SIG-M5 treated with dmso at 0.1 percent for 504 hours (cell line): ENCODE data around the gene CDH23.

ENCODE experiments used
- DNase-seq: peaks from one replicate; lab custom pipeline; 2025; ENCODE audit not compliant: unreplicated experiment; lab: John Stamatoyannopoulos, UW

The CDH23 gene

DNA sequence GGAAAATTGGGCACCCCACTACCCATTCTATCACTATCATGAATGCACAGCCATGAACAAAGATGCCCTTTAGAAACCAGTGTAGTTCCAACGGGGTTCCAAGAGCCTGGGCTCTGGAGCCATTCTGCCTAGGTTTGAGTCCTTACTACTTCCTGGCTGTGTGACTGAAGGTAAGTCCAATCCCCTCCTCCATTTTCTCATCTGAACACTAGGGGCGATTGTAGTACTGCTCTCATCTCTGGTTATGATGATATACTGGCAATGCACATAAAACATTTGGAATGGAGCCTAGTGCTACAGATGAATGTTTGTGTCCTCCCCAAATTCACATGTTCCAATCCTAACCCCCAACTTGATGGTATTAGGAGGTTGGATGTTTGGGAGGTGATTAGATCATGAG is 28.1 kb upstream of the CDH23 start:
- DNase-seq = peak; percentile 14

DNA sequence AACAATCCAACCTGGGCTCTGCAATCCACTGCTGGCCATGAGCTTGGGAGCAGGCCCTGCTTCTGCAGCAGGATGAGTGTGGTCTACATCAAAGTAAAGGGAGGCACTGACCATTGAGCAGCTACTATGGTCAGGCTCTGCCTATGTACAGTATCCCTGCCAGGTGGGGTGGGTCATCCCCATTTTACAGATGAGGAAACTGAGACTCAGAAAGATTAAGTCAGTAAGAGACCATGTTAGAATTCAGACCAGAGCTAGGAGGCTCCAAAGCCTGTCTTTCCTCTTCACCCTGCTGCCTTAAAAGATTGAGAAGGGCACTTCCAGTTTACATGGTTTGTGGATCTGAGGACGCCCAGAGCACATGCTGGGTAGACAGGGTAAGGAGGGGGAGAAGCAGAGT is 27.1 kb upstream of the CDH23 start:
- DNase-seq = no peak

DNA sequence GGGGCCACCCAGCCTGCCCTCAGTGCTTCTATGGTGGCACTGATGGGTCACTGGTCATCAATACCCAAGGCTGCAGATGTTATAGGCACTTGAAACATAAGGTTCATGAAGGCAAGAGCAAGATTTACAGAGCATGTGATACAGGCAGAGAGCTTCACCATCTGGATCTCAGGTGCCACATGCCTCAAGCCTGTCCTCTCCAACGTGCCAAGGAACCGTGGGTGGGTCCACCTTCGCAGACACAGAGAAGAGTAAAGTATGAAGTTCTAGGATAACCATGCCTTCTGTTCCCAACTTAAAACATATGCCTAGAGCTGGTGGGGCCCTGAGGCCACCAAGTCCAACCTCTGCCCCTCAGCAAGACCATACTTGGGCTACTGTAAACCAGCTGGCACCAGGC is 26.7 kb upstream of the CDH23 start:
- DNase-seq = no peak

DNA sequence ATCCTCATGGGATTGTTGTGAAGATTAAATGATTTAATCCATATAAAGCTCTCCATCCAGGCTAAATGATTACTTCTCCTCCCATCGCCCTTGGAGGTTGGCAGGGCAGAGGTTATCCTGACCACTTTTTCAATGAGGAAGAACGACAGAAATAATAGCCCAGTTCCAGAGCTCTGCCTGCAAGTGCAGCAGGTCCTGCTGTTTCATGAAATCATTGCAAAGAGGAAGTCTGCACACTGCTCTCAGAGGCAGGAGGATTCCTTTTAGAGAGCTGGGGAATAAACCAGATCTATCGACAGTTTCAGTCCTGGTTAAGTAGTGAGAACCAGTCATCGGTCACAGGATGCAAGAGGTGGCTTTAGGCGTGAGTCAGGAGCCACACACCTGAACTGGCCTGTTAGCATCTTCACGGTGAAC is 25.0 kb upstream of the CDH23 start:
- DNase-seq = peak; percentile 67

DNA sequence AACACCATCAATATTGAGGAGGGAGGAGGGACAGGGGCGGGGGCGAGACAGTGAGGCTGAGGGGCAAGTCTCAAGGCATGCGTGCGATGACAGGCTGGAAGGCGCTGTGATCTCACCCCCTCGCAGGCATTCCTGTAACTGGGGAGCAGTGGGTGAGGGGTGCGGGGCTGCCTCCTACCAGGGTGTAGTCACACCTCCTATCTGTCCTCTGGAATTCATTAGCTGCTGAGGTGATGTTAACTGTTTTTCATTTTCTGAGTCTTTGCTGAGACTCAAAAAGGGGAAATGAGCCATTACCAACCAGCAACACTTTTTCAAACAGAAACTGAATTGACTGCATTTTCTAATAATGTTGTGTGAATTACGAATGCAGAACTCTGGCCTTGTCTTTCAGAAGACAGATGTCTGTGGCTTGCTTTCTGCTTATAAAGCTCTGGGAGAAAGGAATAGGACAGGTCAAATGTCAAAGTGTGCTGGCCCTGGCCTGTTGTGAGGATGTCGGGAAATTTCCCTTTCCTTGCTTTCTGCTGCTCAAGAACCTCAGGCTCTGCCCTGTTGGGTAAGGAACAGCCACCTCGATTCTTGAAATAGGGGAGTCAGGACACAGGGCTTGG is 23.7 kb upstream of the CDH23 start:
- peak; percentile 52 for DNase-seq

DNA sequence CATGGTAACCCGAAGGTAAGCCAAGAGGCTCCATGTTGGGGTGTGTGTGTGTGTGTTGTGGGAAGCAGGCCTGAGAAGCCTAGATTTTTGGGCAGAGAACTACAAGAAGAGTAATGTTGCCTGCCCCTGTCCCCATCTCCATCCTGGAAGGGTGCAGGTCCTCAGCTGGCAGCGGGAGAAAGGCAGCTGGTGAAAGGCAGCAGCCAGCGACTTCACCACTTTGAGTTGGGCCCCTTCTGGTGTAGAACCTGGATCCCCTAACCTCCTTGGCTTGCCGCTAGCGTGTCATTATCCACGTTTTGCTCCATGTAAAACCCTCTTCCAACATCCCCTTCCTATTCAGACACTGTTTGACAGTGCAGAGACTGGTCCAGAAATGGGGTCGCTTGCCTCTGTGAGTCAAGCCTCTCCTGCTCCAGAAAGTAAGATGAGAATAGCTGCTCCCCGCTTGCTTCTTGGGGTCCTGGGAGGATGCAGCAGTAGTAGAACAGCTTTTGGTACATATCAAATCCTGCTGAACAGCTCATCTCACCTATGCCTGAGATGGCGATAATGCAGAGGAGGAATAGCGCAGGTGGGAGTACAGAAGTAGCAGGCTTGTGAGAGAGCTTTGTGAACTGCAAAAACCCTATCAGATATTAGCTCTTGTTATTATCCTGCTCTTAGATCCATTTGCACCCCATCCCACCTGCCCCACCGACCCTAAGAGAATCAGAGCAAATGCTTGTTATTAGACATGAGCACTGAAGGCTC is 22.1 kb upstream of the CDH23 start:
- no peak for DNase-seq

DNA sequence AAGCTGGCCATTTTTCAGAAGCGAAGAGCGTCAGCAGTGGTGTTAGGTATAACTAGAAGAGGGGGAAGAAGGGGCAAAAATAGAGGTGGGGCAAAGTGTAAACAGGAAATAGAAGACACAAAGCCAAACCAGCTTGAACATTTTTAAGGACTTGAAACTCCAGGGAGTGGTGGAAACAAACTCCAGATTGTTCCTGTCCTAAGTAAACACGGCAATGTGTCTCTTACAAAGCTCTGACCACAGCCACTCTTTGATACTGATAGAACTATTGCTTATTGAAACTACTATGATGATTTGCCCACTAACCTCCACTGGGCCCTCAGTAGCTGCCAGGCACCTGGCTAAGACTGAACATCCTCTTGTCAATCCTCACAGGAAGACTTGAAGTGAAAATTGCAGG is 20.8 kb upstream of the CDH23 start:
- no peak for DNase-seq

DNA sequence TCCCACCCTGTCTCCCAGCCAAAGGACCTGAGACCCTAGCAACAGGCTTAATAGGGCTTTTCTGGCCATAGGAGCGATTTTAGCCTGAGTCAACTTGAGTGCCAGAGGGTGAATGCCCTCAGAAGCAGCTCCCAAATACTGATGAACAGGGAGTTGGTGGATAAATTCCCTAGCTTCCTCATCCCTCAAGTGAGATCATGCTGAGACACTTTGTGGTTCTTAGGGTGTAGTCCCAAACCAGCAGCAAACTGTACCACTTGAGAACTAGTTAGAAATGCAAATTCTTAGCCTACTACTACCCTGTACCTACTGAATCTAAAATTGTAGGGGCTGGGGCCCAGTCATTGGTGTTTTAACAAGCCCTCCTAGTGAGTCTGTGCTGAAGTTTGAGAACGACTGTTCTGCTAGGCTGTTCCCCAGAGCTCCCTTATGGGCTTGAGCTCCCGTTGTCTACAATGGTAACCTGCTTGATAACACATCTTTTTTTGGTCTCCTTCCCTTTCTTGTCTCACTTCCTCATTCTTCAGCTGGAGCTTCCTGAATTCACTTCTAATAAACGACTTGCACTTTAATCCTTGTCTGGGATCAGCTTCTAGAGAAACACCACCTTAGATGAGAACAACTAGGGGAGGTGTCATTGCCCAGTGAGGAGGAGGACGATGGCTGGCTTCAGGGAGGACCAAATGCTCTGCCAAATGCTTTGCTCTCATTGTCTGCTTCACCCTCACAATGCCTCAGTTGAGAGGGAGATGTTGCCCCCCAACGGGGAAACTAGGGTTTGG is 18.2 kb upstream of the CDH23 start:
- DNase-seq = peak; percentile 82

DNA sequence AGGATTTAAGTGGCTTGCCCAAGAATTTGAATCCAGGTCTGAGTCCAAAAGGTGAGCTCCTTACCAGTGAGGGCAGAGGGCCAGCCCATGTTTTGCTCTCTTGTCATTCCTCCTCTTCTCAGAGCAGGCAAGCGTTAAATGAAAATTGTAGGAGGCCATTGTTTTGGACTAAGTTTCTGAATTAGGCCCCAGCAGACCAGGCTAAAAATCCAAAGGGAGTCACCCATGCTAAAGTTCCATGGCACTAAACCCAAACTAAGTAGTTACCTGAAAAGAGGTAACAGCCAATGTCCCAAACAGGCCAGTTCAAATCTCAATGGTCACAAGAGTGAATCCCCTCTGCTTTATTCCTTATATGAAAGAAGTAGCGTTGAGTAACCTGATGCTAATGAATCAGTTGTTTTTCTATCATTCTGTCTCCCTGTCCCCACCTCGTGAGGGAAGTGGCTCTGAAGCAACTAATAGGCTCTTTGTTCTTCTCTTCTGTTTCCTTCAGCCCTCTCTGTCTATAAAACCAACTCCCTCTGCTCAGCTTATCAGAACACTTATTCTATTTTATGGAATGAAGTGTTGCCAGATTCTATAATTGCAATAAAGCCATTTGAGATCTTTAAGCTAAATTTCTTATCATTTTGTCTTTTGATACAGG is 17.5 kb upstream of the CDH23 start:
- DNase-seq = no peak

DNA sequence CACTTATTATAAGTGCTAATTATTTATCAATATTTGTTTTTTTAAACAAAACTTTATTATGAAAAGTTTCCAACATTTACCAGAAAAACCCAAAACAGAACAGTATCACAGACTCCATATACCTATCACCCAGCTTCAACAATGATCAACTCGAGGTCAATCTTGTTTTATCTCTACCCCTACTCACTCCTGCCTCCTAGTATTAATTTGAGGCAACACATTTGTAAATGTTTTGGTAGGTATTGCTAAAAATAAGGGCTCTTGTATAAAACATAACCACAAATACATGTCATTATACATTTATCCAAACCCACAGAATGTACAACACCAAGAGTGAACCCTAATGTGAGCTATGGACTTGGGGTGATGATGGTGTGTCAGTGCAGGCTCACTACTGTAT is 15.9 kb upstream of the CDH23 start:
- no peak for DNase-seq

DNA sequence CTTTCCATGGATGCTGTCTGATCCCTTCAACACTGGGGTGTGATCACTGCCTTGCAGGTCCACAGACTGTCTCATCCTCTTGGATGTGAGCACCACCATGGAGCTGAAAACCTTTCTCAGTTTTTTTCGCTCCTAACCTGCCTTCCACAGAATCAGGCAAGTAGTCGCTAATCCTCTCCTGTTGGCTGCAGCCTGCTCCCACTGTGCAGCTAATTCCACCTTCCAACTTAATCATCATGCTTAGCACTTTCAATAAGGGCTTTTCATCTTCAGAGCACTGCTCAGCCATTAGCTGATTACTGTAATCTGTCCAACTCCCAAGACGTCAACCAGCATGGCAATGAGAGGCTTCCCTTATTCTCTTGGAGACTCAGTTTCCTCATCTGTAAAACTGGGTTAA is 15.1 kb upstream of the CDH23 start:
- DNase-seq = no peak

DNA sequence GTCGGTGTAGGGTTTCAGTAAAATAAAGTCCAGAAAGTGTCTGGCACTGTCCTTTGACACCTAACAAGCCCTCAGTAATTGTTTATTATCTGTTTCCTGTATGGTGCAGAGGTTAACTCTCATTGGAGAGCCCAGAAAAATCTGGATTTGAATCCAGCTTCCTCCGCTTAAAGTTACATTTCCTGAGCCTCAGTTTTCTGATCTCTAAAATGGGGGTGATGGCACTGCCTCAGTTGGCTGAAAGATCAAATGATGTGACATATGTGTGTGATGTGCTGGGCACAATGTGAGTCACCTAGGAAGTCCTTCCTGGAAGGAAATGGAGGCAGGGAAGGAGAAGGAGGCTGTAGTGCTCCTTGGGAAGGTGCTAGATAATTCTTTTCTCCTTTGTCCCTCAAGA is 14.7 kb upstream of the CDH23 start:
- DNase-seq = no peak

DNA sequence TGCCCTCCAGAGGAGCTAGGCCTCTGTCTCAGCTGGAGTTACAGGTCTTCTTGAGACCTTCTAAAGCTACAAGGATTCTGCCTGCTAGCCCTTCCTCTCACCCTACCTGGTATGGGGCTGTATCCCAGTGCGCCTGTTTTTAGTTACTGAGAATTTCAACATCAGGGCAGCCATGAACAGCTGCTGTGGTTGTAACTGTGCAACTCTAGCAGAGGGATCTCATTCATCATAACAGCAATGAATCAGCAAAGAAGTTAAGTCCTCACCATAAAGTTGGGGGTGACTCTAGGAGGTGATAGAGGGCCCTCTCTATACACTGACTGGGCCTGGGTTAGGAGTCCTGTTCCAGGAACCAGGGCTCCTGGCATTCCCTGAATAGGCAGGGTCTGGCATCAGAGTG is 14.0 kb upstream of the CDH23 start:
- DNase-seq = peak; percentile 77

DNA sequence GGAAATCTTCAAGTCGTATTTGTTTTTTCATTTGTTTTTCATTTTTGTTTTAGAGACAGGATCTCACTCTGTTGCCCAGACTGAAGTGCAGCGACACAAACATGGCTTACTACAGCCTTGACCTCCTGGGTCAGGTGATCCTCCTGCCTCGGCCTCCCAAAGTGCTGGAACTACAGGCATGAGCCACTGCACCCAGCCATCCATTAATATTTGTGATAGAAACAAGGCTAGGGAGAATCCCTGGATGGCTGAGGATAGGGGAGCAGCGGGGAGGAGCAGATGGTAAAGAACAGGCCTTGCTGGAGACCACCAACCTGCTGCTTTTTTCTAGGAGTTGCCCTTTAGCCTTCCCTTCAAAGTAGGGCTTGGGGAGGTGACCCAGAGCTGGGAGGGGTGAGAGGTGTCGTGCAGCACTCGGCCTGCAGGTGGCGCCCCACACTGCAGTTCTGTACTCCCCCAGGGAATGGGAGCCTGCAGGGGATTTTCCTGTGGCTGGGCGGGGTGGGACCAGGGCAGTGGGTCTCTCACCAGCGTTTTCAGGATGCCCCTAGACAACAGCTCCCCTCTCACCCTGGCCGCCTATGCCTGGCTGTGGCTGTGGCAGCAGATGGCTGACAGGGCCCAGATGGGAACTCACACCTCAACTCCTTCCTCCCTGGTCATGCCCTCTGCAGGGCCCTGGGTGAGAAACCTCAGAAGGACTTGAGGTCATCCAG is 12.6 kb upstream of the CDH23 start:
- DNase-seq = peak; percentile 56

DNA sequence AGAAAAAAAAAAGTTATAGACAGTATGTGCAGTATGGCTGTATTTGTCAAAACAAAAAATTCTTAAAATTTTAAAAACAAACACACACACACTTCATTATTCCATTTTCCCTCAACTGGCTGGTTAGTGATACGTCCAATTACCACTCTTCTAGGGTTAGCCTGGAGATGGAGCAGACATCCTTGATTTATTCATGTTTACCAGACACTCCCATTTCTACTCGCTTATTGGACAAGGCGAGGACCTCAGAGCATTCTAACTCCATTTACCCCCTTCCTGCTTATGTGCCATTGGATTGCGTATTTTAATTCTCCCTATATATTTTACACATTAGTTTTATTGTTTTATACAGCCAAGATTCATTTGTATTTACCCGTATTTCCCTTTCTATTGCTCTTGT is 8.5 kb upstream of the CDH23 start:
- DNase-seq = no peak

DNA sequence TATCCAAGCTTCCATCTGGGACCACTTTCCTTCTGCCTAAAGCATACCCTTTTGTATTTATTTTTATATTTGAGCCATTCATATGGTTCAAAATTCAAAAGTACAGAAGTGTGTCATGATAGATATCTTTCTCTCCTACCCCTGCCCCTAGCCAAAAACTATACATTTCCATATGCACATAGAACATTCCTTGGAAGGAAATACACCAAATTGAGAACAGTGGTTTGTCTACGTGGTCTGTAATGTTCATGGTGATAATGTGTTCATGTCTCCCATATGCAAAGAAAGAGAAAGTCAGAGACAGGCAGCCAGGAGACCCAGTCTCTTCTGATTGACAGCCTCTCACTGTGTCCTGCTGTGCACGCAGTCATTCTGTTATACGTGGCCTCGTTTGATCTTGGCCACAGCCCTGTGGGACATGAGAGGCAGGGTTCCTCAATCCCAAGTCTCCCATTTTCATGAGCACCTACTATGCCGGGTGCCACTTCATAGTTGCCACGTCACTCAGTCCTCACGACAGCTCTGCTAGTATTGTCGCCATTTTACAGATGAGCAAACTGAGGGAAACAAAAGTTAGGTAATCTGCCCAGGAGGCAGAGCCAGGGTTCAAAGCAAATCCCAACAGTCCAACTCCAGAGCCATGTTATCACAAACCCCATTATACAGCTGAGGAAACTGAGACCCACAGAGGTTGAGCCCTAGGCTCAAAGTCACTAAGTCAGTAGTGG is 8.0 kb upstream of the CDH23 start:
- no peak for DNase-seq

DNA sequence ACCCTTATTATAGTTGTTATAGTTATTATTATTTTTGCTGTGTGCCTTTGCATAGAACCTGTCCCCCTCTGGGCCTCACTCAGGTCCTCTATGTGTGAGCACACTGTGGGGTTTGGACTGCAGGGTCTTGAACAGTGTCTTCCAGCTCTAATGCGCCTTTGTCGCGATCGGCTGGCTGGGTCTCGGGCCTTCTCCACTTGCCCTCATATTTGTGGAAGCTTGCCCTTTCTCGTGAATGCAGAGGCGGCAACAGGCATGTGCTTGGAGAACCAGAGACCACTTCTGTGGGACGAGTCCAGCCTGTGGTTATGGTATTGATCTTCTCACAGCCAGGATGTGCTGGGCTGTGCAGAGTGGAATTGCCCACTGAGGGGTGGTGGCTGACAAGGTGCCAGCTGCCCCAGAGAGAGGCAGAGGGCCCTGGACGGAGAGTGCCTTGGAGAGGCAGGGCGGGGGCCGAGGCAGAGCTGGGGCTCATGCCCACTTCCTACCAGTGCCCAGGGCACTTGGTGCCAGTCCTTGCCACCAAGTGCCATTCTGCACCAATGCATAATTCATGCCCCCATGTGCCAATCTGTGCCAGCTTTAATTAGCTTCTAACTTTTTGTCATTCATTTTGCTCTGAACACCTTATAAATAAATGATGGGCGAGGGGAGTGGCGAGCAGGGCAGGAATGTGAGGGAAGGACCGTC is 6.8 kb upstream of the CDH23 start:
- DNase-seq = no peak

DNA sequence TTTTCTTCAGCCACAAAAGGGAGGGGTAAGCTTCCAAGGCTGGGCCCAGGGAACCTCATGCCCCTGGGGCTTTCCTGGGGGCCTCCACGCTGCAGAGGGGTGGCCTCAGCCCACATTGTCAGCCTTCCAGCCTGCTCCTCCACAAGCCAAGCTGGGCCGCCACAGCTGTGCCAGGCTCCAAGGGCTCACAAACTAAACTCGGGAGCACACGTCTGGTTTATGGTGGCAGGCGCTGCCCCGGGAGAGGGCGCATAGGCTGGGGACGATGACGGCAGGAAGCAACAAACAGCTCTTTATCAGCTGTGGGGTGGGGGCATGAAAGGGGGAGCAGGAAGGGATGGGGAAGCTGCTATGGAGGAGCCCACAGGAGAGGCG is 6.3 kb upstream of the CDH23 start:
- DNase-seq = no peak

DNA sequence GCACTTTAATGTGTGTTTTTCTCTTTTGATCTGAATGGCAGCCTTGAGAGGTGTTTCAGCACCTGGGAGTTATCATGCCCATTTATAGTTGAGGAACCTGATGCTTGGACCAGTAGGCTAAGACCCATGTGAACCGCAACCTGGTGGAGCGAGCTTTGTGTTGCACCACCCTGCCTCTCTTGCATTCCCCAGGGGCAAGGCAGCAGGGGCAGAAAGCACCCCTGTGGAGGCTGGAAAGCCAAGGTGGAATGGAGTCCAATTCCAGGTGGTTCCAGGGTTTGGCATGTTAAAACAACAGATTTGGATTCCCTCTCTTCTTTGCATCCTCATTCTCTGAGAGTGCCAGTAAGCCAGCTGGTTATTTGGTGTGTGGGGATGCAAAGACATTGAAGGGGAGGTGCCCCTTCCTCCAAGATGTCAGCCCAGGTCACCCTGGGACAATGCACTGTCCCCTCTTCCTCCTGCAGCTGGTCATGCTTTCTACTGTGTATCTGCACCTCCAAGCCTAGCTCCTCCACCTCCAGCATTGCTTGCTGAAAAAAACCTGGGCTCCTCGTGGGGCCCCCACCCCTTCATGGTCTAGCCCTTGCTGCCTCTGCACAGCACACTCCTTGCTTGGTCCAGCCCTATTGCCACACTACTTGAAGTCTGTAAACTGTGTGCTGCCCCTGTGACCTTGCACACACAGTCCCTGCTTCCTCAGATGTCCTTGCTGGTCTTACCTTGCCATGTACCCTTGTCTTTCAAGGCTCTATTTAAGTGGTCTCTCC is 5.6 kb upstream of the CDH23 start:
- DNase-seq = no peak
